Measurements from ENCODE around the gene MBD3.
A peak's percentile ranks its signal among the peaks of the same experiment; 100 is the strongest.

MBD3 gene

GRCh38 chr19:1624458-1624857, 31.8 kb upstream of the MBD3 start (continued):
- TF ChIP-seq ZNF23 (tag by site-specific recombination; IDR thresholded peaks at IDR 0.05; ENCODE audit: borderline replicate concordance) = no peak
- no peak for TF ChIP-seq REST (tag by site-specific recombination; IDR thresholded peaks at IDR 0.05)

- Histone ChIP-seq H3K36me3 (ENCODE audit: control insufficient read depth in 2 of 2, insufficient read depth in 1 of 2, low read length in 2 of 2) (peaks cover 0 to 71% of the 10 kb centered on the region in 2 experiments; a peak in 2 of 3 replicates), H3K4me1 (ENCODE audit: control insufficient read depth, insufficient read depth, low read length) (no peaks in the 10 kb centered on the region), H3K4me3 (ENCODE audit: low read depth, low read length) (no peak overlapping the region), H3K9me3 (ENCODE audit: control insufficient read depth, insufficient read depth, low read depth, low read length) (no peaks in the 10 kb centered on the region), H3K27ac (ENCODE audit: extremely low read depth, low read depth, low read length) (no peak overlapping the region)
- ChIA-PET POLR2A (no interaction called here), CTCF (interaction anchor here (0.8 to 1.0 kb wide), 2 partner anchors 17 to 144 kb away, joined by 4 to 5 read pairs; partner anchors contain the start of gene UQCR11)
- TF ChIP-seq ZFP3 (tag by site-specific recombination; IDR thresholded peaks at IDR 0.05; ENCODE audit: low read depth) (peak; percentile 99), ZNF449 (tag by site-specific recombination; IDR thresholded peaks at IDR 0.05) (no peak)
These were observed 29.9 kb upstream of the MBD3 start for GRCh38 chr19:1622541-1622940.

GRCh38 chr19:1622007-1622406, 29.3 kb upstream of the MBD3 start:
- no peak for TF ChIP-seq KLF7 (tag by site-specific recombination; IDR thresholded peaks at IDR 0.05; ENCODE audit: borderline replicate concordance)
- TF ChIP-seq ZFP37 (tag by site-specific recombination; IDR thresholded peaks at IDR 0.05) = no peak
- TF ChIP-seq ZNF792 (tag by site-specific recombination; IDR thresholded peaks at IDR 0.05) = no peak
- no peak for TF ChIP-seq PRDM4 (tag by site-specific recombination; IDR thresholded peaks at IDR 0.05)
- TF ChIP-seq REPIN1 (tag by site-specific recombination; IDR thresholded peaks at IDR 0.05; ENCODE audit: low read depth) = no peak
- no peak for TF ChIP-seq ZBTB10 (tag by site-specific recombination; IDR thresholded peaks at IDR 0.05)
- no peak for TF ChIP-seq PRDM10 (tag by site-specific recombination; IDR thresholded peaks at IDR 0.05)
- no peak for TF ChIP-seq ZNF473 (tag by site-specific recombination; IDR thresholded peaks at IDR 0.05)
- TF ChIP-seq ZNF639 (tag by site-specific recombination; IDR thresholded peaks at IDR 0.05) = no peak
- no peak for TF ChIP-seq ZNF510 (tag by site-specific recombination; IDR thresholded peaks at IDR 0.05; ENCODE audit: insufficient replicate concordance)
- no peaks in the 10 kb centered on the region for H3K9me3 ChIP-seq (ENCODE audit: control insufficient read depth, insufficient read depth, low read depth, low read length)
- CTCF ChIA-PET = interaction anchor here (0.8 to 1.0 kb wide), 2 partner anchors 17 to 145 kb away, joined by 4 to 5 read pairs; partner anchors contain the start of gene UQCR11
- no peak overlapping the region for H3K4me3 ChIP-seq (ENCODE audit: low read depth, low read length)
- H3K36me3 ChIP-seq (ENCODE audit: control insufficient read depth in 2 of 2, insufficient read depth in 1 of 2, low read length in 2 of 2) = peaks cover 0 to 73% of the 10 kb centered on the region in 2 experiments; a peak in 2 of 3 replicates
- no peaks in the 10 kb centered on the region for H3K4me1 ChIP-seq (ENCODE audit: control insufficient read depth, insufficient read depth, low read length)
- POLR2A ChIA-PET = no interaction called here
- no peak overlapping the region for H3K27ac ChIP-seq (ENCODE audit: extremely low read depth, low read depth, low read length)

Data from HEK293 (cell line).